Measurements from ENCODE around the gene TRIM2.

The TRIM2 gene

DNA sequence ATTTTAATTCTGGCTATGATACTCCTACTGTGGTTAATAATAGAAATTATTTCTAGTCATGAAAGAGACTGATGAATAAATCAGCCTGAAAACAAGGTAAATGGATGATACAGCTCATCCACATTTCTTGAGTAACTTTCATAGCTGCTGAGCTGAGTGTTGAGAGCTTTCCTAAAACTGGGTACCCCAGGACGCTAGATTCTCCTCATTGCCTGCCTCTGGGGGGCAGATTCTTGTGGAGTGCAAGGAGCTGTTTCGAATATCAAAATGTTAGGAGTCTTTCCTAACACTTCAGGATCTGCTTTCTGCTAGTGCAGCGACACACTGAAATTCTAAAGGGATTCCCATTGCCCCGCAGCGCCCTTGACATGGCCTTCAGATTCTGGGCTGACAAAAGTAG is 142.3 kb downstream of the TRIM2 start:
- Histone ChIP-seq H3K27ac (ENCODE audit: insufficient read depth in 1 of 2, low read depth in 1 of 2, low read length in 2 of 2, poor library complexity in 1 of 2, severe bottlenecking in 2 of 2) (no peak overlapping the region), H3K36me3 (ENCODE audit: control insufficient read depth in 4 of 4, insufficient read depth in 4 of 4, low read length in 3 of 4) (peaks cover 0 to 12% (median 1%) of the 10 kb centered on the region in 4 experiments), H3K27me3 (replicated peaks in 2 of 5; ENCODE audit: control insufficient read depth in 4 of 5, insufficient read depth in 5 of 5, low read length in 4 of 5) (no peaks in the 10 kb centered on the region), H3K4me1 (ENCODE audit: control extremely low read depth in 1 of 4, control insufficient read depth in 4 of 4, insufficient read depth in 4 of 4, low read length in 3 of 4) (peaks cover 10 to 27% (median 17%) of the 10 kb centered on the region in 4 experiments), H3K9me3 (ENCODE audit: control extremely low read depth in 1 of 5, control insufficient read depth in 4 of 5, insufficient read depth in 2 of 5, low read depth in 1 of 5, low read length in 4 of 5) (no peaks in the 10 kb centered on the region), H3K4me3 (ENCODE audit: control insufficient read depth in 1 of 7, extremely low read depth in 1 of 7, insufficient read depth in 4 of 7, low read depth in 2 of 7, low read length in 6 of 7) (peak overlapping the region in 1 of 7 experiments; percentile 7)
- ChIA-PET CTCF (interaction anchor here (0.7 to 6.9 kb wide), 7 partner anchors 16 to 296 kb away, joined by 3 to 62 read pairs (median 6); partner anchors contain the start of gene TMEM131L), POLR2A (no interaction called here)
- WGBS (ENCODE audit: insufficient coverage), result 98% methylated on average over 5 of the region's 5 CpGs
- DNase-seq, result peak in 1 of 3 donors; percentile 3

DNA sequence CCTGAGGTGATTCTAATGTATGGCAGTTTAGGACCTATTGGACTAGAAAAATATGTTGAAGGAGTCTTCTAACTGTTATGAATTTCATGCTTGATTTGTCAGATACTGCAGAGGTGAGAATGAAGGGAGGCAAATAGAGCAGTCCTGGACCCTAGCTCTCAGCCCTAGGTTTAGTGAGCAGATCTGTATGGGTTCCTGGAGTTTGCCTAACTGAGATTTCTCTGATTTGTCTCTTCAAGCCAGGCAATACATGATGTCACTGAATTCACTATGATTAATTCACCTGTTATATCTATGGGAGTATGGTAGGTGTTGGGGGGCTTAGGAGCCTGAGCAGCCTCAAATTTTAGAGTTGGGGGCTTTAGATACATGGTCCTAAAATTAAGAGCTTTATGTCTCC is 142.9 kb downstream of the TRIM2 start:
- ChIA-PET CTCF (interaction anchor here (1.3 to 6.9 kb wide), 5 partner anchors 17 to 296 kb away, joined by 4 to 62 read pairs (median 7); partner anchors contain the start of gene TMEM131L), POLR2A (no interaction called here)
- Histone ChIP-seq H3K4me3 (ENCODE audit: control insufficient read depth in 1 of 7, extremely low read depth in 1 of 7, insufficient read depth in 4 of 7, low read depth in 2 of 7, low read length in 6 of 7) (no peak overlapping the region), H3K27ac (ENCODE audit: insufficient read depth in 1 of 2, low read depth in 1 of 2, low read length in 2 of 2, poor library complexity in 1 of 2, severe bottlenecking in 2 of 2) (no peak overlapping the region), H3K36me3 (ENCODE audit: control insufficient read depth in 4 of 4, insufficient read depth in 4 of 4, low read length in 3 of 4) (peaks cover 0 to 16% (median 1%) of the 10 kb centered on the region in 4 experiments), H3K4me1 (ENCODE audit: control extremely low read depth in 1 of 4, control insufficient read depth in 4 of 4, insufficient read depth in 4 of 4, low read length in 3 of 4) (peaks cover 6 to 21% (median 11%) of the 10 kb centered on the region in 4 experiments), H3K9me3 (ENCODE audit: control extremely low read depth in 1 of 5, control insufficient read depth in 4 of 5, insufficient read depth in 2 of 5, low read depth in 1 of 5, low read length in 4 of 5) (no peaks in the 10 kb centered on the region), H3K27me3 (replicated peaks in 2 of 5; ENCODE audit: control insufficient read depth in 4 of 5, insufficient read depth in 5 of 5, low read length in 4 of 5) (no peaks in the 10 kb centered on the region)
- DNase-seq, result no peak

DNA sequence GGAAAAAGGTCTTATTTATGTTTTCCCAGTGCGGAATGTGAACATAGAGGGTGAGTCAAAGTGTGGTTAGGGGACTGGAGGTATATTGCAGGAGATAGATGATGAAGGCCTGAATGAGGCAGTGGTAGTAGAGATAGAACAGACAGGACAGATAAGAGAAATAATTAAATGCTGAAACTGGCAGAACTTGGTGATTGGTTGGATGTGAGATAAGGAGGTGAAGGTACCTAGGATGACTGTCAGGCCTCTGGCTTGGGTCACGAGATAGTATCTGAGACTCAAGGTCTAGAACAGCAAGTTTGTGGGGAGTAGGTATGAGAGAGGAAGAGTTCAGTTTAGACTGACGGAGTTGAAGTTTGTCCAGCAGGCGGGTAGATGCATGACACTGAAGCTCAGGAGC is 143.8 kb downstream of the TRIM2 start:
- Histone ChIP-seq H3K4me3 (ENCODE audit: control insufficient read depth in 1 of 7, extremely low read depth in 1 of 7, insufficient read depth in 4 of 7, low read depth in 2 of 7, low read length in 6 of 7) (no peak overlapping the region), H3K27ac (ENCODE audit: insufficient read depth in 1 of 2, low read depth in 1 of 2, low read length in 2 of 2, poor library complexity in 1 of 2, severe bottlenecking in 2 of 2) (no peak overlapping the region)
- POLR2A ChIA-PET, result no interaction called here

DNA sequence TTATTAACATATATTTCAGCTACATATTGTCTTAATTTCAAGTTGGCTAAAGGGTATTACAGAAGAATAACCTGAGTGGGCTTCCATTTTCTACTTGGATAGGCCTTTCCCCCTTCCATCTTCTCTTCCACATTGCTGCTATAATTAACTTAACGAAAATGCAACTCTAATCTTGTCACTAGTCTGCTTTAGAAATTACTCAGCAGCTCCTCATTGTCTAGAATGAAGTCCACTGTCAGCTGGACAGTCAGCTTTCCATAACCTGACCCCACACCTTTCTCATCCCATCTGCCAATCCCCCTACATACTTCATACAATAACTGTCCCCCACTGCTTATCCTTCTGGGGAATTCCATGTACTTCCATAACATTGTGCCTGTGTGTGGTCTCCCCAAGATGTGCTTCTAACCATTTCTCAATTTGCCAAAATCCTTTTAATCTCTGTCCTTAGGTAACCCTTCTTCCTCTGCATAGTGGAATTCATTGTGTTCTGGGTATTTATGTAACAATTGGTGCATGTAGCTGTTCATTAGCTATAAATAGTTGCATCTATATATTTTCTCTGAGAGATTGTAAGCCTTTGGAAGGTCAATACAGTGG is 145.1 kb downstream of the TRIM2 start:
- H3K27ac ChIP-seq (ENCODE audit: insufficient read depth in 1 of 2, low read depth in 1 of 2, low read length in 2 of 2, poor library complexity in 1 of 2, severe bottlenecking in 2 of 2), result no peak overlapping the region
- no peaks in the 10 kb centered on the region for H3K9me3 ChIP-seq (ENCODE audit: control extremely low read depth in 1 of 5, control insufficient read depth in 4 of 5, insufficient read depth in 2 of 5, low read depth in 1 of 5, low read length in 4 of 5)
- ChIA-PET CTCF (interaction anchor here (0.6 to 0.9 kb wide), 4 partner anchors 9 to 202 kb away, joined by 3 to 4 read pairs (median 3); no protein-coding TSS in a partner anchor), POLR2A (no interaction called here)
- no peak for DNase-seq
- peaks cover 3 to 14% (median 6%) of the 10 kb centered on the region in 4 experiments for H3K4me1 ChIP-seq (ENCODE audit: control extremely low read depth in 1 of 4, control insufficient read depth in 4 of 4, insufficient read depth in 4 of 4, low read length in 3 of 4)
- H3K27me3 ChIP-seq (replicated peaks in 2 of 5; ENCODE audit: control insufficient read depth in 4 of 5, insufficient read depth in 5 of 5, low read length in 4 of 5), result no peaks in the 10 kb centered on the region
- peaks cover 0 to 22% (median 1%) of the 10 kb centered on the region in 4 experiments for H3K36me3 ChIP-seq (ENCODE audit: control insufficient read depth in 4 of 4, insufficient read depth in 4 of 4, low read length in 3 of 4)
- WGBS (ENCODE audit: insufficient coverage), result no CpG with 5 or more reads among the region's 1 CpG
- H3K4me3 ChIP-seq (ENCODE audit: control insufficient read depth in 1 of 7, extremely low read depth in 1 of 7, insufficient read depth in 4 of 7, low read depth in 2 of 7, low read length in 6 of 7), result no peak overlapping the region

More for the DNA sequence above, 143.8 kb downstream of the TRIM2 start:
- H3K4me1 ChIP-seq (ENCODE audit: control extremely low read depth in 1 of 4, control insufficient read depth in 4 of 4, insufficient read depth in 4 of 4, low read length in 3 of 4), result peaks cover 5 to 19% (median 9%) of the 10 kb centered on the region in 4 experiments
- peak in 2 of 3 donors; percentile 12 to 23 for DNase-seq
- H3K9me3 ChIP-seq (ENCODE audit: control extremely low read depth in 1 of 5, control insufficient read depth in 4 of 5, insufficient read depth in 2 of 5, low read depth in 1 of 5, low read length in 4 of 5), result no peaks in the 10 kb centered on the region
- H3K36me3 ChIP-seq (ENCODE audit: control insufficient read depth in 4 of 4, insufficient read depth in 4 of 4, low read length in 3 of 4), result peaks cover 0 to 18% (median 1%) of the 10 kb centered on the region in 4 experiments
- 77% methylated on average over 4 of the region's 4 CpGs for WGBS (ENCODE audit: insufficient coverage)
- CTCF ChIA-PET, result no interaction called here
- H3K27me3 ChIP-seq (replicated peaks in 2 of 5; ENCODE audit: control insufficient read depth in 4 of 5, insufficient read depth in 5 of 5, low read length in 4 of 5), result no peaks in the 10 kb centered on the region

DNA sequence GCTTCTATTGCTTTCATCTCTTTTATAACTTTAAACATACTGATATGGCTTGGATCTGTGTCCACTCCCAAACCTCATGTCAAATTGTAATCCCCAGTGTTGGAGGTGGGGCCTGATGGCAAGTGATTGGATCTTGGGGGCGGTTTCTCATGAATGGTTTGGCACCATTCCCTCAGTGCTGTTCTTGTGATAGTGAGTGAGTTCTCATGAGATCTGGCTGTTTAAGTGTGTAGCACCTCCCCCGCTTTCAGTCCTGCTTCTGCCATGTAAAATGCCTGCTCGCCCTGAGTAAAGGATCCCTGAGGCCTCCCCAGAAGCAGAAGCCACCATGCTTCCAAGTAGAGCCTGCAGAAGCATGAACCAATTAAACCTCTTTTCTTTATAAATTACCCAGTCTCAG is 157.9 kb downstream of the TRIM2 start:
- Histone ChIP-seq H3K27me3 (replicated peaks in 2 of 5; ENCODE audit: control insufficient read depth in 4 of 5, insufficient read depth in 5 of 5, low read length in 4 of 5) (no peaks in the 10 kb centered on the region), H3K27ac (ENCODE audit: insufficient read depth in 1 of 2, low read depth in 1 of 2, low read length in 2 of 2, poor library complexity in 1 of 2, severe bottlenecking in 2 of 2) (no peak overlapping the region), H3K36me3 (ENCODE audit: control insufficient read depth in 4 of 4, insufficient read depth in 4 of 4, low read length in 3 of 4) (peaks cover 0 to 35% (median 8%) of the 10 kb centered on the region in 4 experiments), H3K4me1 (ENCODE audit: control extremely low read depth in 1 of 4, control insufficient read depth in 4 of 4, insufficient read depth in 4 of 4, low read length in 3 of 4) (no peaks in the 10 kb centered on the region), H3K9me3 (ENCODE audit: control extremely low read depth in 1 of 5, control insufficient read depth in 4 of 5, insufficient read depth in 2 of 5, low read depth in 1 of 5, low read length in 4 of 5) (no peaks in the 10 kb centered on the region), H3K4me3 (ENCODE audit: control insufficient read depth in 1 of 7, extremely low read depth in 1 of 7, insufficient read depth in 4 of 7, low read depth in 2 of 7, low read length in 6 of 7) (no peak overlapping the region)
- ChIA-PET CTCF (interaction anchor here (0.9 to 1.1 kb wide), 3 partner anchors 9 to 17 kb away, joined by 3 to 4 read pairs (median 3); no protein-coding TSS in a partner anchor), POLR2A (no interaction called here)
- DNase-seq, result no peak
- WGBS (ENCODE audit: insufficient coverage), result 93% methylated on average over 3 of the region's 3 CpGs

DNA sequence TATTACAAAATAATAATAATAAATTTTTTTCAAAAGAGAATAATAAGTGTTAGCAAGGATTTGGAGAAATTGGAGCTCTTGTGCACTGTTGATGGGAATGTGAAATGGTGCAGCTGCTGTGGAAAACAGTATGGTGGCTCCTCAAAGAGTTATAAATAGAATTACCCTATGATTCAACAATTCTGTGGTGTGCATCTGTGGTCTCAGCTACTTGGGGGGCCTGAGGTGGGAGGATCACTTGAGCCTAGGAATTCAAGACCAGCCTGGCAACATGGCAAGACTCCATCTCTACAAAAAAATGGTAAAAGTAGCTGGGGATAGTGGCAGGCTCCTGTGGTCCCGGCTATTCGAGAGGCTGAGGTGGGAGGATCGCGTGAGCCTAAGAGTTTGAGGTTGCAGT is 159.8 kb downstream of the TRIM2 start:
- Histone ChIP-seq H3K27ac (ENCODE audit: insufficient read depth in 1 of 2, low read depth in 1 of 2, low read length in 2 of 2, poor library complexity in 1 of 2, severe bottlenecking in 2 of 2) (no peak overlapping the region), H3K4me1 (ENCODE audit: control extremely low read depth in 1 of 4, control insufficient read depth in 4 of 4, insufficient read depth in 4 of 4, low read length in 3 of 4) (no peaks in the 10 kb centered on the region), H3K27me3 (replicated peaks in 2 of 5; ENCODE audit: control insufficient read depth in 4 of 5, insufficient read depth in 5 of 5, low read length in 4 of 5) (no peaks in the 10 kb centered on the region), H3K4me3 (ENCODE audit: control insufficient read depth in 1 of 7, extremely low read depth in 1 of 7, insufficient read depth in 4 of 7, low read depth in 2 of 7, low read length in 6 of 7) (no peak overlapping the region), H3K9me3 (ENCODE audit: control extremely low read depth in 1 of 5, control insufficient read depth in 4 of 5, insufficient read depth in 2 of 5, low read depth in 1 of 5, low read length in 4 of 5) (no peaks in the 10 kb centered on the region), H3K36me3 (ENCODE audit: control insufficient read depth in 4 of 4, insufficient read depth in 4 of 4, low read length in 3 of 4) (peaks cover 0 to 36% (median 9%) of the 10 kb centered on the region in 4 experiments)
- WGBS (ENCODE audit: insufficient coverage), result 100% methylated on average over 2 of the region's 4 CpGs
- DNase-seq, result peak in 1 of 3 donors; percentile 2
- CTCF ChIA-PET, result interaction anchor here (0.6 to 1.6 kb wide), 3 partner anchors 10 to 177 kb away, joined by 3 to 6 read pairs (median 4); no protein-coding TSS in a partner anchor
- POLR2A ChIA-PET, result no interaction called here

DNA sequence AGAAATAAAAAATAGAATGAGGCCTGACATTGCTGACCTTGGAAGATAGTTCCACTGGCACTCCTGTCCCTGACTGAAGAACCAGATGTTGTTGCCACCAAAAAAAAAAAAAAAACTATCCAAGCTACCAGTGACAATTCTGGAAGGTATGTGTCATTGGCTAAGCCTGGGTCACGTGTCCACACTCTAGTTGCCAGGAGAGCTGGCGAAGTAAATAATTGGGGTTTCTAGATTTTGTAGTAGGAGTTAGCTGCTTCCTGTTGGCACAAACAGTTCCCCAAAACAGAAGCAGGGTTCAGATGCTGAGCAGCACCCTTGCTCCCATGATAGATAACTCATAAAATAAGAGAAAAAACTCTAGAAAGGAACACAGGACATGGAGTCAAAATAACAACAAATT is 160.8 kb downstream of the TRIM2 start:
- Histone ChIP-seq H3K9me3 (ENCODE audit: control extremely low read depth in 1 of 5, control insufficient read depth in 4 of 5, insufficient read depth in 2 of 5, low read depth in 1 of 5, low read length in 4 of 5) (no peaks in the 10 kb centered on the region), H3K4me1 (ENCODE audit: control extremely low read depth in 1 of 4, control insufficient read depth in 4 of 4, insufficient read depth in 4 of 4, low read length in 3 of 4) (no peaks in the 10 kb centered on the region), H3K27ac (ENCODE audit: insufficient read depth in 1 of 2, low read depth in 1 of 2, low read length in 2 of 2, poor library complexity in 1 of 2, severe bottlenecking in 2 of 2) (no peak overlapping the region), H3K27me3 (replicated peaks in 2 of 5; ENCODE audit: control insufficient read depth in 4 of 5, insufficient read depth in 5 of 5, low read length in 4 of 5) (no peaks in the 10 kb centered on the region), H3K36me3 (ENCODE audit: control insufficient read depth in 4 of 4, insufficient read depth in 4 of 4, low read length in 3 of 4) (peaks cover 0 to 37% (median 8%) of the 10 kb centered on the region in 4 experiments), H3K4me3 (ENCODE audit: control insufficient read depth in 1 of 7, extremely low read depth in 1 of 7, insufficient read depth in 4 of 7, low read depth in 2 of 7, low read length in 6 of 7) (no peak overlapping the region)
- 100% methylated on average over 1 of the region's 2 CpGs for WGBS (ENCODE audit: insufficient coverage)
- peak; percentile 32 to 90 (median 82) for DNase-seq
- ChIA-PET POLR2A (no interaction called here), CTCF (interaction anchor here (0.6 to 1.6 kb wide), 5 partner anchors 9 to 238 kb away, joined by 3 to 6 read pairs (median 4); no protein-coding TSS in a partner anchor)

Data from common myeloid progenitor, CD34-positive (primary cell).